NB4 (cell line): ENCODE results near the gene CDK5RAP3.
"Not testable (repeated sequence)": the region's sequence is repeated elsewhere in the genome, so short reads cannot be mapped to it uniquely, and the experiment has no call there.

ENCODE experiments used
- DNase-seq: peaks from one replicate; pipeline ENCODE4 v3.0.0; 2010; ENCODE audit warnings: low read depth
- H3K4me3 ChIP-seq: one replicate; pipeline ENCODE4 v1.5.1; 2011; ENCODE audit warnings: mild to moderate bottlenecking, low read depth, low read length, moderate library complexity
- CTCF ChIP-seq: IDR thresholded peaks from one replicate; pipeline ENCODE4 v1.5.1; 2012; ENCODE audit warnings: low read depth, low read length
- MAX ChIP-seq: IDR thresholded peaks from 2 replicates; pipeline ENCODE4 v1.6.1; 2011; ENCODE audit warnings: low read depth, low read length
- MYC ChIP-seq: IDR thresholded peaks from 2 replicates; pipeline ENCODE4 v1.6.1; 2011; ENCODE audit warnings: low read depth, low read length
- POLR2A ChIP-seq: IDR thresholded peaks from 2 replicates; pipeline ENCODE4 v1.6.1; 2011; ENCODE audit warnings: mild to moderate bottlenecking; ENCODE audit not compliant: insufficient read length; ENCODE audit errors: extremely low read depth

CDK5RAP3 gene

GRCh38 chr17:47929218-47930000 is 41.5 kb upstream of the CDK5RAP3 start:
- no peak for DNase-seq
- TF ChIP-seq CTCF: no peak
- no peak for TF ChIP-seq MYC
- TF ChIP-seq MAX: no peak
- no peak for TF ChIP-seq POLR2A
- no peak overlapping the region for H3K4me3 ChIP-seq

- DNase-seq: no peak
- TF ChIP-seq CTCF (no peak), POLR2A (no peak), MAX (no peak), MYC (no peak)
- H3K4me3 ChIP-seq: no peak overlapping the region
These were observed 39.1 kb upstream of the CDK5RAP3 start for GRCh38 chr17:47931848-47932247.

- peak; percentile 74 for DNase-seq
- no peak overlapping the region for H3K4me3 ChIP-seq
- TF ChIP-seq MYC: no peak
These were observed 36.1 kb upstream of the CDK5RAP3 start for GRCh38 chr17:47934856-47935255.

GRCh38 chr17:47935468-47935867 is 35.4 kb upstream of the CDK5RAP3 start:
- DNase-seq, H3K4me3 ChIP-seq: not testable (repeated sequence)

- DNase-seq: no peak
- H3K4me3 ChIP-seq: no peak overlapping the region
These were observed 35.0 kb upstream of the CDK5RAP3 start for GRCh38 chr17:47935961-47936360.

GRCh38 chr17:47937941-47938340 is 33.0 kb upstream of the CDK5RAP3 start:
- no peak overlapping the region for H3K4me3 ChIP-seq
- no peak for TF ChIP-seq MYC
- no peak for TF ChIP-seq CTCF
- TF ChIP-seq MAX: no peak
- no peak for TF ChIP-seq POLR2A
- no peak for DNase-seq

More at GRCh38 chr17:47935961-47936360, 35.0 kb upstream of the CDK5RAP3 start:
- TF ChIP-seq MAX (no peak), CTCF (no peak), MYC (no peak), POLR2A (no peak)
